RCC 7860 (cell line): ENCODE measurements around the gene TMEM259.

ENCODE experiments used
- DNase-seq: peaks from one replicate; pipeline ENCODE4 v3.0.0-alpha.2; 2015; ENCODE audit warnings: low spot score
- FAIRE-seq: peaks from 2 replicates; lab custom pipeline; 2012; peaks lifted over from hg19 to GRCh38; lab: Jason Lieb, UNC

The TMEM259 gene

GRCh38 chr19:1055886-1056620 lies 35.1 kb upstream of the TMEM259 start:
- DNase-seq (no peak), FAIRE-seq (no peak)

- no peak for FAIRE-seq
Observed at GRCh38 chr19:1055028-1055425, 34.1 kb upstream of the TMEM259 start.

GRCh38 chr19:1054102-1055027 lies 33.4 kb upstream of the TMEM259 start:
- DNase-seq (no peak), FAIRE-seq (no peak)

More at GRCh38 chr19:1055028-1055425, 34.1 kb upstream of the TMEM259 start:
- DNase-seq, result no peak

DNA sequence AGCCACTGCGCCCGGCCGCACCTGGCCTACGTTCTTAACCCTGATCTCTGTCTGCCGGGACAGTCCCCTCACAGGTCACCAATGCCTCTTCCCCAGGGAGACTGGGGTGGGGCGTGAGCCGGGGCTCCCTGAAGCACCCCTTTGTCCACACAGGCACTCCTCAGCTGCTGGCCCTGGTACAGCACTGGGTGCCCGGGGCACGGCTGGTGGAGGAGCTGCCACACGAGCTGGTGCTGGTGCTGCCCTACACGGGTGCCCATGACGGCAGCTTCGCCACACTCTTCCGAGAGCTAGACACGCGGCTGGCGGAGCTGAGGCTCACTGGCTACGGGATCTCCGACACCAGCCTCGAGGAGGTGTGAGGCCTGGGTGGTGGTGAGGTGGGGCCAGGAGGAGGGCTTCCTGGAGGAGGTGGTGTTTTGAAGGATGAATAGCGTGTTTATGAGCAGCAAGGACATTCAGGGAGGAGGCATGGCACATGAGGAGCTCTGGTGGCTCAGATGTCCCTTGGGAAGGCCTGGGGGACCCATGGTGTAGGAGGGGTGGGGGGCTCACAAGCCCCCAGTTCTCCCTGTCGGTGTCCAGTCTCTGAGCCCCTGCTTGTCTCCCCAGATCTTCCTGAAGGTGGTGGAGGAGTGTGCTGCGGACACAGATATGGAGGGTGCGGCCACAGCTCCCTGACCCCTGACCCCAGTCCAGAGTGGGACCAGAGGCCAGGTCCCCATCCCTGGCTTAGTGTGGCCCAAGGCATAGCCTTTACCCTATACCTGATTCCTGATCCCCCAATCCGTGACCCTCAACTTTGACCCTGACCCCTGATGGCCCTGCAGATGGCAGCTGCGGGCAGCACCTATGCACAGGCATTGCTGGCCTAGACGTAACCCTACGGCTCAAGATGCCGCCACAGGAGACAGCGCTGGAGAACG lies 32.5 kb upstream of the TMEM259 start:
- no peak for DNase-seq
- FAIRE-seq, result no peak

GRCh38 chr19:1052349-1052975 lies 31.5 kb upstream of the TMEM259 start:
- DNase-seq, result no peak
- FAIRE-seq, result no peak

GRCh38 chr19:1051791-1052190 lies 30.9 kb upstream of the TMEM259 start:
- FAIRE-seq (no peak), DNase-seq (no peak)

- FAIRE-seq (no peak), DNase-seq (no peak)
Observed at GRCh38 chr19:1050989-1051788, 30.3 kb upstream of the TMEM259 start.

DNA sequence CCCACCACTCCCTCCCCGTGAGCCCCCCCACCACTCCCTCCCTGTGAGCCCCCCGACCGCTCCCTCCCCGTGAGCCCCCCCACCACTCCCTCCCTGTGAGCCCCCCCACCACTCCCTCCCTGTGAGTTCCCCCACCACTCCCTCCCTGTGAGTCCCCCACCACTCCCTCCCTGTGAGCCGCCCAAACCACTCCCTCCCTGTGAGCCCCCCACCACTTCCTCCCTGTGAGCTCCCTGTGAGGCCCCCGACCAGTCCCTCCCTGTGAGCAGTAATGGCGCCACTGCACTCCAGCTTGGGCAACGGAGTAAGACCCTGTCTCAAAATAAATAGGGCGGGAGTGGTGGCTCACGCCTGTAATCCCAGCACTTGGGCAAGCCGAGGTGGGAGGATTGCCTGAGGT lies 28.9 kb upstream of the TMEM259 start:
- no peak for FAIRE-seq
- no peak for DNase-seq

GRCh38 chr19:1049106-1049505 lies 28.2 kb upstream of the TMEM259 start:
- no peak for DNase-seq
- no peak for FAIRE-seq

DNA sequence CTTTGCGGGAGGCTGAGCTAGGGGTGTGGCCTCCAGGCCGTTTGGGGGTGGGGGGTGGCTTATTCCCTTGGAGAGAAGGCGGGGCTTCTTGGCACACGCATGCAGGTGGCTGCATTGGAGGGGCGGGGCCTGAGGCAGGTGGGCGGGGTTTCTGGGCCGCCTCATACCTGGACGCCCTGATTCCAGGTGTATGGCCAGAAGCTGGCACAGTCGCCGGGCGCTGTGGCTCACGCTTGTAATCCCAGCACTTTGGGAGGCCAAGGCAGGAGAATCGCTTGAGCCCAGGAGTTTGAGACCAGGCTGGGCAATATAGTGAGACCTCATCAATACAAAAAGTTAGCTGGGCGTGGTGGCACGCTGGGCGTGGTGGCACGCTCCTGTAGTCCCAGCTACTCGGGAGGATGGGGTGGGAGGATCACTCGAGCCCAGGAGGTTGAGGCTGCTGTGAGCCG lies 26.8 kb upstream of the TMEM259 start:
- FAIRE-seq (no peak), DNase-seq (no peak)

GRCh38 chr19:1046836-1047695 lies 26.1 kb upstream of the TMEM259 start:
- no peak for FAIRE-seq

DNA sequence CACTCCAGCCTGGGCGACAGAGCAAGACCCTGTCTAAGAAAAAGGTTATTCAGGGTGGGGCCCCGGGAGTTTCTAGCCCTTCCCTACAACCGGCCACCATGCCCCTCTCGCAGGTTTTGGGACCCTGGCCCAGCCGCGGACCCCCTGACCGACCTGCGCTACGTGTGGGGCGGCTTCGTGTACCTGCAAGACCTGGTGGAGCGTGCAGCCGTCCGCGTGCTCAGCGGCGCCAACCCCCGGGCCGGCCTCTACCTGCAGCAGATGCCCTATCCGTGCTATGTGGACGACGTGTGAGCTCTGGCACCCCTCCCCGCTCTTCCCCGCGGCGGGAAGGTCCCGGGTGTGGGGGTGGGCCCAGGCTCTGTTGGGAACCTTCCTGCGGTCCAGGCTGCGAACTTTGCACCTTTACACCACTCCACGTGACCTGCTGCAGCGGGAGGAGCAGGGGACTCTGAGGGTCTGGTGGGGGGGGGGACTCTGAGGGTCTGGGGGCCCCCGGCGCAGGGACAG lies 25.2 kb upstream of the TMEM259 start:
- DNase-seq (no peak), FAIRE-seq (no peak)

More at GRCh38 chr19:1046836-1047695, 26.1 kb upstream of the TMEM259 start:
- no peak for DNase-seq

DNA sequence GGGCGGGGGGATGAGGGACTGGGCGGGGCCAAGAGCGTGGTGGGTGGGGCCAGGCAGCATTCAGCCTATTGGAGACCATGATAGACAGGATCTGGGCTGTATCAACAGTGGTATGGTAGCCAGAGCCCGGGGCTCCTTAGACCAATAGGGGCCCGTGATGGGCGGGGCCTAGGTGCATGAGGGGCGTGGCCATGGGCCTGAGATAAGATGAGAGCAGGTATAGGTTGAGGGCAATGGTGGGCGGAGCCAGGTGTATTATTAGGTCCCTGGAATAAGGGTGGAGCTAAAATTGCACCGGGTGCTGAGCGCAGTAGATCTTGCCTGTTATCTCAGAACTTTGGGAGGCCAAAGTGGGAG lies 24.3 kb upstream of the TMEM259 start:
- FAIRE-seq (no peak), DNase-seq (no peak)

DNA sequence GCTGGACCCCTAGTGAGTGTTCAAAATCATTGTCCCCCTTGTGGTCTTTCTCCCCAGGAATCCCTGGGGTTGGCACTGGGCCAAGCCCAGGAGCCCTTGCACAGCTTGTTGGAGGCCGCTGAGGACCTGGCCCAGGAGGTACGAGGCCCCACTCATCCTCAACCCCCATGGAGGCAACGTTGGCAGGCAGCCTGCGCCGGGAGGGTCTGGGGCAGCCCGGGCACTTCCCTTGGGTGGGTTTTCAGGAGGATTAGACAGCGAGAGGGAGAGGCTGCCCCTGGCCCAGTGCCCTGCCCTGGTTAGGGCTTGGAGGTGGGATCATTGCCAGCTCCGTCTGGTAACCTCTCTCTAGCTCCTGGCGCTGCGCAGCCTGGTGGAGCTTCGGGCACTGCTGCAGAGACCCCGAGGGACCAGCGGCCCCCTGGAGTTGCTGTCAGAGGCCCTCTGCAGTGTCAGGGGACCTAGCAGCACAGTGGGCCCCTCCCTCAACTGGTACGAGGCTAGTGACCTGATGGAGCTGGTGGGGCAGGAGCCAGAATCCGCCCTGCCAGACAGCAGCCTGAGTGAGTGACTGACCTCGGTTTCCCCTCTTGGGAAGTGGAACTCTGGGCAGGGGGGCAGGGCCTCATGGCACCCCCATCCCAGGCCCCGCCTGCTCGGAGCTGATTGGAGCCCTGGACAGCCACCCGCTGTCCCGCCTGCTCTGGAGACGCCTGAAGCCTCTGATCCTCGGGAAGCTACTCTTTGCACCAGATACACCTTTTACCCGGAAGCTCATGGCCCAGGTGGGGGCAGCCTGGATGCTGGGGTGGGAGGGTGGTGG lies 22.0 kb upstream of the TMEM259 start:
- no peak for FAIRE-seq

DNA sequence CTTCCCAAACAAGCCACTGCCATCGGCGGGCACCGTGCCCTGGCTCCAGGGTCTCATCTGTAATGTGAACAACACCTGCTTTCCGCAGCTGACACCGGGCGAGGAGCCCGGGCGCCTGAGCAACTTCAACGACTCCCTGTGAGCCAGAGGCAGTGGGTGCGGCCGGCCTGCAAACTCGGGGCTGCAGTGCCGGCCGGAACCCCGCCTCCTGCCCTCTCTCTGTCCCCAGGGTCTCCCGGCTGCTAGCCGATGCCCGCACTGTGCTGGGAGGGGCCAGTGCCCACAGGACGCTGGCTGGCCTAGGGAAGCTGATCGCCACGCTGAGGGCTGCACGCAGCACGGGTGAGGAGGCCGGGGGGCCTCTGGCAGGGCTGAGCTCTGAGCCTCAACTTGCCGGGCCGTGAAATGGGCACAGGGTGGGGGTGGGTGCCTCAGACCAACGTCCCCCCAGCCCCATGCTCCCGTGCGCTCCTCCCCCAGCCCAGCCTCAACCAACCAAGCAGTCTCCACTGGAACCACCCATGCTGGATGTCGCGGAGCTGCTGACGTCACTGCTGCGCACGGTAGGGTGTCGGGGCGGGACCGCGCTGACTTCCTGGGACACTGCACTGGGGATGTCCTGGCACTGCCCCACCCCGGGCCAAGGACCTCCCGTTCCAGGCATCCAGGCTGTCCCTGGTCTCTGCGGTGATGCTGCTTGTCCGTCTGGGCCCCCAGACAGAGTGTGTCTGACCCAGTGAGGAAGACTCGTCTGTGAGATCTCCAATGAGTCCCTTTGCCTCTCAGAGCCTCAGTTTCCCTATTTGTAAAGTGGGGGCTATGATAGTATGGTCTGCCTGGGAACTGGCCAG lies 21.1 kb upstream of the TMEM259 start:
- DNase-seq, result no peak
- FAIRE-seq, result no peak

More for the DNA sequence above, 22.0 kb upstream of the TMEM259 start:
- DNase-seq, result no peak

DNA sequence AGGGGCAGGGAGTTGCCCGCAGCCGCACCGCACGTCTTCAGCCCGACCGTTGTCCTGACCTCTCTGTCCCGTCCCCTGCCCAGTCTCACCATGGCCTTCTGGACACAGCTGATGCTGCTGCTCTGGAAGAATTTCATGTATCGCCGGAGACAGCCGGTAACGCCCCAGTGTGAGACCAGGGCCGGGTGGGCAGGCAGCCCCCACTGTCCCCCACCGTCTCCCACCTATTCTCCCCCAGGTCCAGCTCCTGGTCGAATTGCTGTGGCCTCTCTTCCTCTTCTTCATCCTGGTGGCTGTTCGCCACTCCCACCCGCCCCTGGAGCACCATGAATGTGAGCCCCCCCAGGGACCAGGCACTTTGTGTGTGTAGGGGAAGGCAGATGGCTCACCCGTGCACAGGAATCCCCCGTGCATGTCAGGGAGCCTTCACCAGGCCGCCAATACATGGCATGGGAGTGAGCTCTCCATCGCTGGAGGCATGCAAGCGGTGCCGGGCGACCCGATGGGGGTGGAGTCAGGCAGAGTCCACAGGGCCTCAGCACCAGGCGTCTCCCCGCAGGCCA lies 20.4 kb upstream of the TMEM259 start:
- DNase-seq (no peak), FAIRE-seq (no peak)
